NT2/D1 (cell line): ENCODE measurements around the gene MAS1L.

ENCODE experiments used
- DNase-seq: peaks from one replicate; pipeline ENCODE4 v3.0.0-alpha.2; 2011; ENCODE audit warnings: low read depth, low spot score
- H3K27me3 ChIP-seq: 2 replicates; pipeline ENCODE4 v1.6.0; 2011; ENCODE audit warnings: mild to moderate bottlenecking; ENCODE audit not compliant: insufficient read length, insufficient read depth
- H3K36me3 ChIP-seq: 2 replicates; pipeline ENCODE4 v1.6.1; 2011; ENCODE audit warnings: mild to moderate bottlenecking, low read length, mixed read lengths; ENCODE audit not compliant: insufficient read depth, insufficient read length
- H3K4me1 ChIP-seq: 2 replicates; pipeline ENCODE4 v1.5.1; 2011; ENCODE audit not compliant: insufficient read depth, insufficient read length
- H3K4me3 ChIP-seq: 2 replicates; pipeline ENCODE4 v1.5.1; 2011; ENCODE audit warnings: low read depth; ENCODE audit not compliant: insufficient read length
- H3K9ac ChIP-seq: 2 replicates; pipeline ENCODE4 v1.6.0; 2011; ENCODE audit warnings: low read depth; ENCODE audit not compliant: insufficient read length
- H3K9me3 ChIP-seq: 2 replicates; pipeline ENCODE4 v1.5.1; 2011; ENCODE audit warnings: mild to moderate bottlenecking, low read length; ENCODE audit not compliant: insufficient read depth
- SUZ12 ChIP-seq: IDR thresholded peaks from 2 replicates; pipeline ENCODE4 v1.6.1; 2011; ENCODE audit not compliant: insufficient read length, insufficient read depth; ENCODE audit errors: extremely low read depth
- YY1 ChIP-seq: IDR thresholded peaks from 2 replicates; pipeline ENCODE4 v1.6.1; 2011; ENCODE audit not compliant: insufficient read length, insufficient read depth
- ZNF274 ChIP-seq: IDR thresholded peaks from 2 replicates; pipeline ENCODE4 v1.6.1; 2011; ENCODE audit warnings: mild to moderate bottlenecking, low read depth, low read length

MAS1L gene

DNA sequence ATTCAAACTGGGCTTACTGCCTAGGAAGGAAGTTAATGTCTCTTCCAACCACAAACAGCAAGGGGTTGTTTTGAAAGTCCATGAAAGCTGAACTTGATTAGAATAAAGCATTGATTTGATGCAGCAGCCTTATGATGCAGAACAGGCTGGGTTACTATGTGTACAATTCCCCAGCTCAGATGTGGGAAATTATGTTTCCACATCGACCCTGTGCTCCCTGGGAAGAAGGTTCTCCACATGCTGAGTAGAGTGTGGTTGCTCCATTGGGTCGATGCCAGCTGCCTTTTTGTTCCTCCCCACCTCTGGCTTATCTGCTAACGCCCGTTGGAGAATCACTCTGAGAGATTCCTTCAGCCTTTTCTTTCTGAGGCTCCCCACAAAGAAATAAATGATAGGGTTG, 1.2 kb downstream of the MAS1L start:
- no peaks in the 10 kb centered on the region for H3K36me3 ChIP-seq
- DNase-seq: no peak
- no peak overlapping the region for H3K9ac ChIP-seq
- peaks cover 4% of the 10 kb centered on the region; the same call in 1 of the 2 replicates for H3K9me3 ChIP-seq
- no peak overlapping the region for H3K4me3 ChIP-seq
- no peak for TF ChIP-seq YY1
- TF ChIP-seq SUZ12: no peak
- TF ChIP-seq ZNF274: no peak
- H3K27me3 ChIP-seq: no peaks in the 10 kb centered on the region
- no peaks in the 10 kb centered on the region for H3K4me1 ChIP-seq

DNA sequence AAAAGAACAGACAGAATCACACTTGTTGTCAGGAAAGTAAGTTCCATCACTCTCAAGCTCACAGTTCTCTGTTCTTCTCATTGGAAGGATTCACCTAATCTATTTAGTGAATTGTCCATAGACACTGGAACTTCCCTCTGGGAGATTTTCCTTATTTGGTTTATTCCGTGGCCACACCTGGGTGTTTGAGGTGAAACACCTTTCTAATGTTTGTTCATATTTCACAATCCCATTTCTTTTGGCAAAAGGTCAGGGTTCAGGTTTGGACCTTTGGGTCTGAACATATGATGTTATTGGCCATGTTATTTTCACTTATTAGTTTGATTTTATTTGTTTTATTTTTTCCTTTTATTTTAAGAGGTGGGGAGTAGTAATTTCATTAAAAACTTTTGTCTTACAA, 4.0 kb downstream of the MAS1L start:
- Histone ChIP-seq H3K4me1 (no peaks in the 10 kb centered on the region), H3K27me3 (no peaks in the 10 kb centered on the region), H3K9me3 (no peaks in the 10 kb centered on the region), H3K4me3 (no peak overlapping the region), H3K9ac (no peak overlapping the region), H3K36me3 (no peaks in the 10 kb centered on the region)
- TF ChIP-seq YY1: no peak
- TF ChIP-seq SUZ12: no peak
- no peak for TF ChIP-seq ZNF274
- no peak for DNase-seq

DNA sequence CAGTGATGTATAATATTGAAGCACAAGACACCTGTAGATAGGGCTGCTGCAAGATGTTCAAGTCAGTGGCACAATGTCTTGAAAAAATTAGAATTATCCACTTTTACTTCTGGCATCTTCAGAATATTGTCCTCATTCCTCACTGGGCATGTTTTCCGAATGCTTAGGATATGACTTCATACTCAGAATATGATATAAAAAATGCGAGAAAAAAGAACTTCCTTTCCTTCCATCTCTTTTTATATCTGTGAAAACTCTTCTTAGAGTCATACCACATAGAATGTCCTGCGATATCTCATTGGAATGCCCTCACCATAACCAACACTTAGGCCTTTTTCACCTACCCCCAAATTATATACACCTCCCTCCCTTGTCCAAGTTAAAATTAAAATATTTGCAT, 4.6 kb downstream of the MAS1L start:
- H3K9me3 ChIP-seq: no peaks in the 10 kb centered on the region
- TF ChIP-seq ZNF274: no peak
- no peak for TF ChIP-seq YY1
- no peak for TF ChIP-seq SUZ12
- DNase-seq: no peak
- H3K27me3 ChIP-seq: no peaks in the 10 kb centered on the region
- no peaks in the 10 kb centered on the region for H3K4me1 ChIP-seq
- no peak overlapping the region for H3K4me3 ChIP-seq
- no peak overlapping the region for H3K9ac ChIP-seq
- H3K36me3 ChIP-seq: no peaks in the 10 kb centered on the region

DNA sequence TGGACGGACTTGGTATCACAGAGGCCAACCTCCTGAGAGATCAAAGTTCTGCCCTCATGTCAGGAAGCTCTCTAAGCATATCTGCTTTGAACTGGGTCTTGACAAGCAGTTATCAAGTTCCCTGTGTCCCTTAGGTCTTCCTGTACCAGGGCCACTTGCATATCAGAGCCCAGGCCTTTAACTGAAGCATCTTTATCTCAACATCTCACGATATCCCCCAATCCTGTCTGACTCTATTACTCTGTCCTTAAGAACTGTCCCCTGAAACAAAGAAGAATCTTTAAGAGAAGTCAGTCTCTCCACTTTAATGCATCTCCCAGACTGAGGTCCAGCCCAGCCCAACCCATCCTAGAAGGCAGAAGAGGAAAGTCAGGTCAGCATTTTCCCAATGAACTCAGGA, 8.2 kb downstream of the MAS1L start:
- no peak overlapping the region for H3K9ac ChIP-seq
- no peaks in the 10 kb centered on the region for H3K36me3 ChIP-seq
- H3K4me3 ChIP-seq: no peak overlapping the region
- TF ChIP-seq YY1 (no peak), ZNF274 (no peak), SUZ12 (no peak)
- no peaks in the 10 kb centered on the region for H3K9me3 ChIP-seq
- no peaks in the 10 kb centered on the region for H3K27me3 ChIP-seq
- H3K4me1 ChIP-seq: no peaks in the 10 kb centered on the region
- no peak for DNase-seq

DNA sequence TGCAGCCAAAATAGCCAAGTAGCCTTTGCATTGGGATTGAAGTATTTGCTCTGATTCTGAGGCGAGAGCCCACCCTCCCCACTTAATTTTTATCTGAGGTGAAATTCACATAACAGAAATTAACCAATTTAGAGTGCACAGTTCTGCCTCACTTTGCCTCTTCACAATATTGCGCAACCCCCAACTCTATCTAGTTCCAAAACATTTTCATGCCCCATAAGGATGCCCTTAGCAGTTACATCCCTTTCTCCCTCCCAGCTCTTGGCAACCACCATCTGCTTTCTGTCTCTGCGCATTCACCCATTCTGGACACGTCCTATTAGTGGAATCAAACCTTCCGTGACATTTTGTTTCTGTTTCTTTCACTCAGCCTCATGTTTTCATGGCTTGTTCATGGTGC, 9.0 kb downstream of the MAS1L start:
- no peaks in the 10 kb centered on the region for H3K36me3 ChIP-seq
- no peak for DNase-seq
- no peak overlapping the region for H3K9ac ChIP-seq
- no peaks in the 10 kb centered on the region for H3K27me3 ChIP-seq
- no peak overlapping the region for H3K4me3 ChIP-seq
- no peaks in the 10 kb centered on the region for H3K4me1 ChIP-seq
- TF ChIP-seq YY1: no peak
- no peak for TF ChIP-seq ZNF274
- no peak for TF ChIP-seq SUZ12
- no peaks in the 10 kb centered on the region for H3K9me3 ChIP-seq

DNA sequence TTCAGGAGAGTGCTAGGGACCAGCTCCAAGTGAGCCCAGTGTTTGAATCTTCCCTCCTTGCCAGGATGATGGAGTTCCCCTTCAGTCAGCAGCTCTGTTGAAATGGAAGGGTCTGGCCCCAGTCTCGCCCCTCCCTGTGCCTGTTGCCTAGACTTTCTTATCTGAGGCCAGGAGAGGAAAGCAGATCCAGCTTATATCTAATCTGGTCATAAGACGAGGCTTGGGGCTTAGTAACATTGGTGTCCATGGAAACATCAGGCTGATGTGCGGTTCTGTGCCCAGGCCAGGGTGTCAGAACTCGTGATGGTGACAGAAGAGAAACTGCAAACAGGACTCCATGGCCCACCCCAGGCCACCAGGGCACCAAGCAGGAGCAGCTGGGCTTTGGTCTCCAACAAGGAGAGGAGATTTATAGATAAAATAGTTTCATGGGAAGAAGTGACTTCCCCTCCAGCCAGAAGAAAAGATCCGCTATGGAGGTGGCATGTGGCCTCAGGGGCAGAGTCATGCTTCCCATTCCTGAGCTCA, 9.8 kb downstream of the MAS1L start:
- Histone ChIP-seq H3K27me3 (no peaks in the 10 kb centered on the region), H3K4me3 (no peak overlapping the region), H3K36me3 (no peaks in the 10 kb centered on the region), H3K4me1 (no peaks in the 10 kb centered on the region), H3K9me3 (no peaks in the 10 kb centered on the region), H3K9ac (no peak overlapping the region)
- no peak for DNase-seq
- TF ChIP-seq YY1 (no peak), SUZ12 (no peak), ZNF274 (no peak)

DNA sequence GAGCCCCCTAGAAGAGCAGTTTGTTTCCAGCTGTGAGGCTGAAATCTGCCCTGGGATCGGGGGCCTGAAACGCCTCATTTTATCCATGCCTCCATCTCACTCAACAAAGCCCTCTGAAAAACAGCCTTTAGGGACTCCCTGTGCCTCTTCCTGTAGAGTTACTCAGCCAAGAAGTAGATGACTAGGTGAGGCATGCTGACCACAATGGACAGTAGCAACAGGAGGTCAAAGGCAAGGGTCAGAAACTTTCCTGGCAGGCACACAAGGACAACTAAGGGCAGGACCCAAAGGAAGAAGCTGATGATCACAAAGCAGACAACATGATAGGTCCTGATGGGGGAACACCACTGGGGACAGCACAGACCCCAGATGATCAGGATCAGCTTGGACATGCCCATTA, 12.8 kb downstream of the MAS1L start:
- Histone ChIP-seq H3K4me3 (no peak overlapping the region), H3K9ac (no peak overlapping the region), H3K9me3 (no peaks in the 10 kb centered on the region), H3K4me1 (no peaks in the 10 kb centered on the region), H3K36me3 (no peaks in the 10 kb centered on the region), H3K27me3 (no peaks in the 10 kb centered on the region)
- TF ChIP-seq YY1: no peak
- no peak for TF ChIP-seq SUZ12
- TF ChIP-seq ZNF274: no peak
- no peak for DNase-seq

DNA sequence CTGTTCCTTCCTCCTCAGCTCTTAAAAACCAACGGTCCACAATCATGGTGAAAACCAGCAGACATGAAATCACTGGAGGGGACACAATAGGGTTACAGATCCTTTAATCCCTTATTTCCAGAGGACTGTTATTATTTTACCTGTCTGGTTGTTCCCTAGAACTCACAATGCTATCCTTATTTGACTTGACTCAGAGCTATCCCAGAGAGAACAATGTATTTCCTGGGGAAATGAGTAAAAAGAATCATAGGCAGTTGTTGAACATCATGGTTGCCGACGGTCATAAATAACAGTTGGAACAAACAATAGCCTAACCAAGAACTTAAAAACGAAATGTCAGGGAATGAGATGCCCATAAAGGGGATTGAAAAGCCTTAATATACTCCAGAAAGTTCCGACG, 21.5 kb downstream of the MAS1L start:
- Histone ChIP-seq H3K27me3 (no peaks in the 10 kb centered on the region), H3K4me1 (no peaks in the 10 kb centered on the region), H3K9me3 (no peaks in the 10 kb centered on the region), H3K4me3 (no peak overlapping the region), H3K9ac (no peak overlapping the region), H3K36me3 (no peaks in the 10 kb centered on the region)
- DNase-seq: no peak
- TF ChIP-seq ZNF274 (no peak), SUZ12 (no peak), YY1 (no peak)
